Liver (tissue), 9 donors: Measurements from ENCODE around the gene TIMM17A. TPM values are rescaled to one million over a fixed set of nuclear protein-coding genes. Genes with fewer than 3 reads are reported as not detected.

ENCODE experiments used
- DNase-seq: peaks from one replicate; pipeline ENCODE4 v3.0.0-alpha.2; 2017; ENCODE audit warnings: low spot score
- H3K27ac ChIP-seq, 2 donors: one replicate each; pipeline ENCODE4 v1.7.0; 2013; ENCODE audit warnings: inconsistent platforms in 2 of 2, low read length in 2 of 2, control low read depth in 1 of 2, low read depth in 1 of 2, mild to moderate bottlenecking in 1 of 2
- H3K27me3 ChIP-seq, 4 donors: one replicate each; pipeline versions ENCODE4 v1.6.1 to v1.7.0; 2013; ENCODE audit warnings: low read length in 3 of 4, inconsistent platforms in 1 of 4, mild to moderate bottlenecking in 1 of 4, moderate library complexity in 1 of 4; ENCODE audit not compliant: control insufficient read depth in 4 of 4, insufficient read depth in 4 of 4
- H3K36me3 ChIP-seq, 4 donors: one replicate each; pipeline versions ENCODE4 v1.6.1 to v1.7.0; 2013; ENCODE audit warnings: low read length in 3 of 4, mild to moderate bottlenecking in 3 of 4, low read depth in 1 of 4, moderate library complexity in 1 of 4; ENCODE audit not compliant: control insufficient read depth in 4 of 4, insufficient read depth in 3 of 4
- H3K4me1 ChIP-seq, 4 donors: one replicate each; pipeline versions ENCODE4 v1.6.1 to v1.7.0; 2013; ENCODE audit warnings: low read length in 3 of 4, mild to moderate bottlenecking in 3 of 4, moderate library complexity in 1 of 4; ENCODE audit not compliant: control insufficient read depth in 4 of 4, insufficient read depth in 4 of 4
- H3K4me3 ChIP-seq, 3 donors: one replicate each; pipeline versions ENCODE4 v1.6.1 to v1.7.0; 2013; ENCODE audit warnings: low read length in 3 of 3, control low read depth in 1 of 3, low read depth in 1 of 3, mild to moderate bottlenecking in 1 of 3
- H3K9ac ChIP-seq, 2 donors: one replicate each; pipeline ENCODE4 v1.7.0; 2013; ENCODE audit warnings: low read length in 2 of 2, mild to moderate bottlenecking in 2 of 2, moderate library complexity in 2 of 2, control low read depth in 1 of 2, low read depth in 1 of 2
- H3K9me3 ChIP-seq, 4 donors: one replicate each; pipeline versions ENCODE4 v1.6.1 to v1.7.0; 2013; ENCODE audit warnings: low read length in 3 of 4; ENCODE audit not compliant: control insufficient read depth in 4 of 4
- ATF3 ChIP-seq: IDR thresholded peaks from 2 replicates; pipeline ENCODE4 v1.6.1; 2016; ENCODE audit warnings: antibody characterized with exemption
- CTCF ChIP-seq: fragments of 150-350 bp; IDR thresholded peaks from 2 replicates; pipeline ENCODE4 v1.5.1; 2017; ENCODE audit warnings: improper control_type of control experiment, low read depth, low read length; ENCODE audit not compliant: missing input control
- FOXA1 ChIP-seq: IDR thresholded peaks from 2 replicates; pipeline ENCODE4 v1.6.1; 2016; ENCODE audit warnings: antibody characterized with exemption
- GABPA ChIP-seq, 2 donors: IDR thresholded peaks in 1 of 2; conservative IDR thresholded peaks in 1 of 2; 2 replicates each; pipeline ENCODE4 v1.6.1; 2016; ENCODE audit warnings: antibody characterized with exemption in 2 of 2, mild to moderate bottlenecking in 1 of 2, moderate library complexity in 1 of 2
- HNF4A ChIP-seq, 2 donors: conservative IDR thresholded peaks; 2 replicates each; pipeline ENCODE4 v1.6.1; 2016; ENCODE audit warnings: antibody characterized with exemption in 2 of 2, mild to moderate bottlenecking in 2 of 2
- HNF4G ChIP-seq: IDR thresholded peaks from 2 replicates; pipeline ENCODE4 v1.6.1; 2016; ENCODE audit warnings: antibody characterized with exemption
- JUND ChIP-seq, 2 donors: IDR thresholded peaks; 2 replicates each; pipeline ENCODE4 v1.6.1; 2016; ENCODE audit warnings: antibody characterized with exemption in 2 of 2
- MAX ChIP-seq: IDR thresholded peaks from 2 replicates; pipeline ENCODE4 v1.6.1; 2016; ENCODE audit warnings: antibody characterized with exemption
- NR2F2 ChIP-seq: IDR thresholded peaks from 2 replicates; pipeline ENCODE4 v1.6.1; 2016; ENCODE audit warnings: antibody characterized with exemption
- RAD21 ChIP-seq, 2 donors: IDR thresholded peaks; 2 replicates each; pipeline ENCODE4 v1.6.1; 2016; ENCODE audit warnings: antibody characterized with exemption in 2 of 2, mild to moderate bottlenecking in 2 of 2
- REST ChIP-seq: IDR thresholded peaks from 2 replicates; pipeline ENCODE4 v1.6.1; 2016; ENCODE audit warnings: antibody characterized with exemption, mild to moderate bottlenecking
- RXRA ChIP-seq, 2 donors: IDR thresholded peaks; 2 replicates each; pipeline ENCODE4 v1.6.1; 2017 to 2018; ENCODE audit warnings: antibody characterized with exemption in 2 of 2, mild to moderate bottlenecking in 1 of 2
- SP1 ChIP-seq: IDR thresholded peaks from 2 replicates; pipeline ENCODE4 v1.6.1; 2018; ENCODE audit warnings: antibody characterized with exemption, mild to moderate bottlenecking
- TAF1 ChIP-seq: conservative IDR thresholded peaks from 2 replicates; pipeline ENCODE4 v1.6.1; 2016; ENCODE audit warnings: antibody characterized with exemption, mild to moderate bottlenecking
- YY1 ChIP-seq: IDR thresholded peaks from 2 replicates; pipeline ENCODE4 v1.6.1; 2016; ENCODE audit warnings: antibody characterized with exemption, mild to moderate bottlenecking
- WGBS: extraction: QIAGEN DNeasy Blood & Tissue Kit; methylation state at CpG from one replicate; pipeline ENCODE4 v1.1.7; 2013; 5-methylcytosine and 5-hydroxymethylcytosine counted together
- polyA plus RNA-seq, 2 donors: library from polyadenylated mRNA; stranded (reverse) in 1 of 2; unstranded in 1 of 2; fragments of 200-250 nt in 1 of 2; fragments of >200 nt in 1 of 2; fragmentation: Nextera tagmentation in 1 of 2; extraction: Ambion mirVana in 1 of 2; gene quantifications; one replicate each; pipeline versions ENCODE4 v1.2.1 to v1.2.3, GENCODE V29; 2013 to 2015
- total RNA-seq, 2 donors: library from RNA; depleted of rRNA; stranded (reverse); fragments of >200 nt; gene quantifications; one replicate each; pipeline ENCODE4 v1.2.3, GENCODE V29; 2014
- donor health status: healthy.
- donor health status: healthy.
- donor health status: healthy.
- donor health status: healthy.
- donor health status: healthy.

Gene TIMM17A
- total and polyA plus RNA-seq, 4 donors: 21.1 to 72.1 (median 51.0) TPM

GRCh38 chr1:201999625-202000238, 44.4 kb downstream of the TIMM17A start:
- WGBS: 66% methylated on average over 16 of the region's 16 CpGs
- Histone ChIP-seq H3K36me3 (peaks cover 6 to 67% (median 44%) of the 10 kb centered on the region in 4 donors), H3K9me3 (no peaks in the 10 kb centered on the region), H3K4me1 (no peaks in the 10 kb centered on the region), H3K4me3 (no peak overlapping the region), H3K27me3 (no peaks in the 10 kb centered on the region), H3K27ac (no peak overlapping the region), H3K9ac (no peak overlapping the region)
- DNase-seq: no peak
- TF ChIP-seq RXRA (IDR thresholded peaks at IDR 0.05) (peak in 1 of 2 donors; percentile 55), RAD21 (IDR thresholded peaks at IDR 0.05) (peak; percentile 76 to 87), TAF1 (no peak), CTCF (peak; percentile 77), ATF3 (no peak)

GRCh38 chr1:202002507-202002906, 47.2 kb downstream of the TIMM17A start:
- WGBS: 84% methylated on average over 9 of the region's 9 CpGs
- Histone ChIP-seq H3K27me3 (no peaks in the 10 kb centered on the region), H3K4me3 (no peak overlapping the region), H3K36me3 (peaks cover 9 to 61% (median 39%) of the 10 kb centered on the region in 4 donors), H3K4me1 (peaks cover 0 to 5% (median 1%) of the 10 kb centered on the region in 4 donors), H3K9ac (no peak overlapping the region), H3K27ac (no peak overlapping the region), H3K9me3 (no peaks in the 10 kb centered on the region)
- TF ChIP-seq HNF4A (conservative IDR thresholded peaks at IDR 0.05): no peak
- DNase-seq: no peak

- WGBS: 90% methylated on average over 9 of the region's 9 CpGs
- H3K27me3 ChIP-seq: no peaks in the 10 kb centered on the region
- DNase-seq: no peak
- no peak overlapping the region for H3K9ac ChIP-seq
- no peaks in the 10 kb centered on the region for H3K9me3 ChIP-seq
- no peak overlapping the region for H3K4me3 ChIP-seq
- no peak for TF ChIP-seq JUND (IDR thresholded peaks at IDR 0.05)
- TF ChIP-seq RAD21 (IDR thresholded peaks at IDR 0.05): no peak
- TF ChIP-seq FOXA1: no peak
- no peak for TF ChIP-seq SP1
- no peak for TF ChIP-seq GABPA (IDR thresholded peaks at IDR 0.05 in 1 of 2, conservative IDR thresholded peaks at IDR 0.05 in 1 of 2)
- no peak for TF ChIP-seq HNF4G
- TF ChIP-seq NR2F2: no peak
- H3K27ac ChIP-seq: no peak overlapping the region
- H3K4me1 ChIP-seq: peaks cover 0 to 11% (median 5%) of the 10 kb centered on the region in 4 donors
- peaks cover 9 to 54% (median 39%) of the 10 kb centered on the region in 4 donors for H3K36me3 ChIP-seq
Measured at GRCh38 chr1:202004711-202005110, 49.4 kb downstream of the TIMM17A start.

GRCh38 chr1:202005958-202006357, 50.7 kb downstream of the TIMM17A start:
- no peak overlapping the region for H3K9ac ChIP-seq
- no peak for DNase-seq
- no peak overlapping the region for H3K27ac ChIP-seq
- 70% methylated on average over 2 of the region's 2 CpGs for WGBS
- no peaks in the 10 kb centered on the region for H3K27me3 ChIP-seq
- peaks cover 0 to 15% (median 7%) of the 10 kb centered on the region in 4 donors for H3K4me1 ChIP-seq
- H3K36me3 ChIP-seq: peaks cover 9 to 44% (median 31%) of the 10 kb centered on the region in 4 donors
- H3K4me3 ChIP-seq: no peak overlapping the region
- no peaks in the 10 kb centered on the region for H3K9me3 ChIP-seq
- TF ChIP-seq REST (no peak), MAX (no peak), RAD21 (IDR thresholded peaks at IDR 0.05) (peak; percentile 67 to 74), CTCF (peak; percentile 48), TAF1 (no peak), HNF4G (no peak), RXRA (IDR thresholded peaks at IDR 0.05) (peak; percentile 50 to 60), YY1 (no peak), SP1 (no peak)
